Body of pancreas (tissue), 4 donors: ENCODE data around the gene ESYT1. TPM values are rescaled to one million over a fixed set of nuclear protein-coding genes. Genes with fewer than 3 reads are reported as not detected.
A peak's percentile ranks its signal among the peaks of the same experiment; 100 is the strongest.

Source experiments
- ATAC-seq: fragments of 150-250 bp; one replicate; pipeline ENCODE4 v1.9.1; 2016
- DNase-seq, 4 donors: peaks; one replicate each; pipeline ENCODE4 v3.0.0-alpha.2; 2019
- H3K27ac ChIP-seq, 4 donors: fragments of 200-600 bp; sonication (generic); 1 replicate in 3 of 4; 2 replicates in 1 of 4; pipeline versions ENCODE4 v1.5.1 to v1.6.1; 2016 to 2019; ENCODE audit warnings: mild to moderate bottlenecking in 1 of 4, mixed read lengths in 1 of 4, moderate library complexity in 1 of 4
- H3K27me3 ChIP-seq, 2 donors: fragments of 200-600 bp; sonication (generic); one replicate each; pipeline ENCODE4 v1.6.0; 2016; ENCODE audit warnings: mild to moderate bottlenecking in 1 of 2
- H3K36me3 ChIP-seq, 2 donors: fragments of 200-600 bp; sonication (generic); replicated peaks in 1 of 2; 2 replicates each; pipeline ENCODE4 v1.5.1; 2016; ENCODE audit warnings: low read depth in 2 of 2; ENCODE audit not compliant: insufficient read depth in 1 of 2
- H3K4me1 ChIP-seq: fragments of 200-600 bp; sonication (generic); one replicate; pipeline ENCODE4 v1.6.0; 2016
- H3K4me3 ChIP-seq, 2 donors: fragments of 200-600 bp; sonication (generic); 1 replicate in 1 of 2; 2 replicates in 1 of 2; pipeline ENCODE4 v1.5.1; 2016 to 2019
- H3K9me3 ChIP-seq, 3 donors: fragments of 200-600 bp; sonication (generic); 1 replicate in 2 of 3; 2 replicates in 1 of 3; pipeline ENCODE4 v1.5.1; 2016
- CTCF ChIP-seq, 7 experiments: fragments of 450-650 bp in 4 of 7; fragments of 200-600 bp in 3 of 7; sonication (generic) in 3 of 7; IDR thresholded peaks; one replicate each; pipeline ENCODE4 v1.5.1; 2016 to 2019; ENCODE audit warnings: antibody characterized with exemption in 7 of 7
- POLR2A ChIP-seq, 3 donors: fragments of 450-650 bp; IDR thresholded peaks; one replicate each; pipeline ENCODE4 v1.6.1; 2016; ENCODE audit warnings: antibody characterized with exemption in 3 of 3, mild to moderate bottlenecking in 2 of 3
- WGBS, 2 donors: methylation state at CpG; one replicate each; pipeline ENCODE4 v1.1.5; 2017; 5-methylcytosine and 5-hydroxymethylcytosine counted together
- intact Hi-C: fragments of 100-400 bp; cut with DNase I; formaldehyde crosslinking; loops from one replicate; pipeline ENCODE4 v1.15.1; 2023
- total RNA-seq, 2 donors: library from RNA; depleted of rRNA; stranded (reverse); fragments of >200 nt; gene quantifications; one replicate each; pipeline ENCODE4 v1.1.0, GENCODE V29; 2016

Gene ESYT1
- total RNA-seq, 2 donors from 2014 or later, result 43.3 to 182 TPM

DNA sequence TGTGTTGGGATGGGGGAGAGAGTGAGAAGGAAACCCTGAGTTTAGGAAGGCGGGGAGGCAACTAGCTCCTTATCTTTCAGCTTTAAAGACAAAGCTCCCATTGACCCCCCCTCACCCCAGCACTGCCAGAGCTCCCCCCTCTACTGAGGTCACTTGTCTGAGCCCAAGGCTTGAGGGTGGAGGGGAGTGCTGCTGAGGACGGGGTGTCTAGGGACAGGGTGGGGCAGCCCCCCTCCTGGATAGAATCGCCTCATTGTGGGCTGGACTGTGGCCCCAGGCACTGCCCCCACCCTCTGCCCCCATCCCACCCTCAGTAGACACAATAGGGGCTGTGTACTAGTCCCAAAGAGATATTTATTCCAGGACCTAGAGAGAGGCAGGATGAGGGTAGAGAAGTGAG, 45.1 kb upstream of the ESYT1 start:
- Histone ChIP-seq H3K9me3 (no peaks in the 10 kb centered on the region), H3K4me3 (no peak overlapping the region), H3K4me1 (peaks cover 79% of the 10 kb centered on the region), H3K27ac (peak overlapping the region; percentile 95 to 98 (median 98)), H3K27me3 (no peaks in the 10 kb centered on the region), H3K36me3 (peaks cover 0 to 4% of the 10 kb centered on the region in 2 donors)
- no peak for ATAC-seq
- intact Hi-C loops, result no loop called here
- DNase-seq, result no peak
- TF ChIP-seq CTCF (IDR thresholded peaks at IDR 0.05) (no peak), POLR2A (IDR thresholded peaks at IDR 0.05) (no peak)
- 19 to 27% methylated on average over 3 of the region's 3 CpGs for WGBS, 2 donors

DNA sequence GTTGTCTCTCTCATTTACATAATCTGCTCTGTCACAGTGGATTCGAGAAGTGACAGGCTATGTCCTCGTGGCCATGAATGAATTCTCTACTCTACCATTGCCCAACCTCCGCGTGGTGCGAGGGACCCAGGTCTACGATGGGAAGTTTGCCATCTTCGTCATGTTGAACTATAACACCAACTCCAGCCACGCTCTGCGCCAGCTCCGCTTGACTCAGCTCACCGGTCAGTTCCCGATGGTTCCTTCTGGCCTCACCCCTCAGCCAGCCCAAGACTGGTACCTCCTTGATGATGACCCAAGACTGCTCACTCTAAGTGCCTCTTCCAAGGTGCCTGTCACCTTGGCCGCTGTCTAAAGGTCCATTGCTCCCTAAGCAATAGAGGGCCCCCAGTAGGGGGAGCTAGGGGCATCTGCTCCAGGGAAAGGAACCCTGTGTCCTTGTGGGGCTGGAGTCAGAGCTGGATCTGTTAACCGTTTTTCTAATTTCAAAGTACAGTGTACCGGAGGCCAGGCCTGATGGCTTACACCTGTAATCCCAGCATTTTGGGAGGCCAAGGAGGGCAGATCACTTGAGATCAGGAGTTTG, 43.0 kb upstream of the ESYT1 start:
- Histone ChIP-seq H3K36me3 (peaks cover 0 to 18% of the 10 kb centered on the region in 2 donors), H3K4me1 (peaks cover 66% of the 10 kb centered on the region), H3K4me3 (no peak overlapping the region), H3K27ac (peak overlapping the region in 3 of 4 donors; percentile 9 to 53 (median 13)), H3K9me3 (no peaks in the 10 kb centered on the region), H3K27me3 (no peaks in the 10 kb centered on the region)
- TF ChIP-seq CTCF (IDR thresholded peaks at IDR 0.05), result peak in 6 of 7 experiments; percentile 16 to 42 (median 29)
- no peak for TF ChIP-seq POLR2A (IDR thresholded peaks at IDR 0.05)
- ATAC-seq (no peak), DNase-seq (peak; percentile 48 to 69 (median 56))
- intact Hi-C loops, result no loop called here
- WGBS, 2 donors, result 70 to 75% methylated on average over 15 of the region's 15 CpGs

- ATAC-seq (peak; percentile 30), DNase-seq (peak; percentile 69 to 85 (median 78))
- TF ChIP-seq POLR2A (IDR thresholded peaks at IDR 0.05) (no peak), CTCF (IDR thresholded peaks at IDR 0.05) (no peak)
- H3K36me3 ChIP-seq, result peaks cover 0 to 18% of the 10 kb centered on the region in 2 donors
- 55% methylated on average over 3 of the region's 3 CpGs for WGBS, 2 donors
- H3K4me3 ChIP-seq, result no peak overlapping the region
- peak overlapping the region; percentile 55 to 83 (median 76) for H3K27ac ChIP-seq
- peaks cover 64% of the 10 kb centered on the region for H3K4me1 ChIP-seq
- intact Hi-C loops, result no loop called here
- H3K27me3 ChIP-seq, result no peaks in the 10 kb centered on the region
- H3K9me3 ChIP-seq, result no peaks in the 10 kb centered on the region
Measured at GRCh38 chr12:56086096-56086495, 42.0 kb upstream of the ESYT1 start.

DNA sequence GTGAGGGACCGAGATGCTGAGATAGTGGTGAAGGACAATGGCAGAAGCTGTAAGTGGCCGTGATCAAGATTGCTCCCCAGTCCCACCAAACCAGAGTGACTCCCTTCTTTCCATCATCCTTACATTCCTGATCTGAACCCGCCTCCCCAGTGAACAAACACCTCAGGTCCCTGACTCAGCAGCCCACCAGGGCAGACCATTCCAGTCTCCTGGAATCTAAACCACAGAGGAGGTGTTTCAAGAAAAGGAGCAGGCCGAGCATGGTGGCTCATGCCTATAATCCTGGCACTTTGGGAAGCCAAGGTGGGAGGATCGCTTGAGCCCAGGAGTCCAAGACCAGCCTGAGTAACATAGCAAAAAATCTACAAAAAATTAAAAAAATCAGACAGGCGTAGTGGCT, 41.5 kb upstream of the ESYT1 start:
- Histone ChIP-seq H3K27me3 (no peaks in the 10 kb centered on the region), H3K4me3 (no peak overlapping the region), H3K27ac (peak overlapping the region; percentile 55 to 83 (median 76)), H3K9me3 (no peaks in the 10 kb centered on the region), H3K36me3 (peaks cover 0 to 18% of the 10 kb centered on the region in 2 donors), H3K4me1 (peaks cover 59% of the 10 kb centered on the region)
- intact Hi-C loops, result no loop called here
- TF ChIP-seq CTCF (IDR thresholded peaks at IDR 0.05) (no peak), POLR2A (IDR thresholded peaks at IDR 0.05) (no peak)
- WGBS, 2 donors, result 66 to 74% methylated on average over 6 of the region's 6 CpGs
- ATAC-seq (no peak), DNase-seq (no peak)

DNA sequence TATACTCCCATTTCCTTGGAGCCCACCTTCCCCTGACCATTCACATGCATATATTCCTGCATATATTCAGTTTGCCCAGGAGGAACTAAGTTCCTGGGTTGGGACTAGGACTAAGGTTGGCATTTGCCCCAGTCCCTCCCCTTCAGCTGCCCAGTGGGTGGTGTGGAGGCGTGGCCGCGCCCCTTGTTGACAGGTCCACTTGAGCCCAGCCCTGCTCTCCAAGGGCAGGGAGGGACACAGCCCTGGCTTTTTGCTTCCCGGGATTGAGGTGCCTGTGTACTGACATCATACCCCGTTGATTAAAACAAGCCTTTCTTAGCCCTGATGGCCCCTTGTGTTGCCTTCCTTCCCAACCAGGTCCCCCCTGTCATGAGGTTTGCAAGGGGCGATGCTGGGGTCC, 40.8 kb upstream of the ESYT1 start:
- Histone ChIP-seq H3K27ac (peak overlapping the region; percentile 55 to 83 (median 76)), H3K4me1 (peaks cover 53% of the 10 kb centered on the region), H3K4me3 (no peak overlapping the region), H3K36me3 (peaks cover 0 to 18% of the 10 kb centered on the region in 2 donors), H3K9me3 (no peaks in the 10 kb centered on the region), H3K27me3 (no peaks in the 10 kb centered on the region)
- 23 to 42% methylated on average over 4 to 6 of the region's 6 CpGs for WGBS, 2 donors
- intact Hi-C loops, result no loop called here
- peak; percentile 95 to 99 (median 98) for DNase-seq
- TF ChIP-seq CTCF (IDR thresholded peaks at IDR 0.05), result no peak
- TF ChIP-seq POLR2A (IDR thresholded peaks at IDR 0.05), result no peak
- ATAC-seq, result peak; percentile 97
